Measurements from ENCODE around the gene CCM2.

Gene CCM2

DNA sequence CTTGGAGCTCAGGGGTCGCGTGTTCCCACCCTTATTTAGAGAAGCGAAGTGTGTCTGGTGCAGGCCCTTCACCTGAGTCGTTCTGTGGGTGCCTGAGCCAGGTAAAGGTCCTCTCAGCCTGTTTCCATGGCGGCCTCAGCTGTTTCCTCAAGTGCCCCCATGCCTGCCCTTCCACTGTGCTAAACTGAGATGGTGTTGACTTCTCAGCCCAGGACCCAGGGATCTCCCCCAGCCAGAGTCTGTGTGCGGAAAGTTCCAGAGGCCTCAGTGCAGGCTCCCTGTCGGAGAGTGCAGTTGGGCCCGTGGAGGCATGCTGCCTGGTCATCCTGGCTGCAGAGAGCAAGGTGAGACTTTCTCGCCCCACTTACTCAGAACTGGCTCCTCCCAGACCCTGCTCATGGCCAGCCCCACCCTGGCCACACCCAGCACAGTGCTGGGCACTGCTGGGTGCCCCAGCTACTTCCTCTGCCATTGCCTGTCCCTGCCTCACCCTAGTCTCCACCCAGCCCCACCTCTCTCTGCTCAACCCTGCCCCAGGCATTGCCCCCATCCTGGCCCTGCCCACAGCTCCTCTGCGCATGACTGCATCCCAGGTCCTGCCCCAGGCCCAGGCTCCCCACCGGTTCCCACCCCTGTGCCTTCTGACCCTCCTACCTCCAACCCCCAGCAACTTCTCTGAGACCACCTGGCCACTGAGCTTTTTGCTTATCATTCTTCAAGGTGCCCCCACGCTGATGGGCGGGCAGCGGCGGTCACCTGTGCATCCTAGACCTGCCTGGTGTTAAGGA is 68.4 kb downstream of the CCM2 start:
- DNase-seq (ENCODE audit: low spot score), result peak; percentile 27

DNA sequence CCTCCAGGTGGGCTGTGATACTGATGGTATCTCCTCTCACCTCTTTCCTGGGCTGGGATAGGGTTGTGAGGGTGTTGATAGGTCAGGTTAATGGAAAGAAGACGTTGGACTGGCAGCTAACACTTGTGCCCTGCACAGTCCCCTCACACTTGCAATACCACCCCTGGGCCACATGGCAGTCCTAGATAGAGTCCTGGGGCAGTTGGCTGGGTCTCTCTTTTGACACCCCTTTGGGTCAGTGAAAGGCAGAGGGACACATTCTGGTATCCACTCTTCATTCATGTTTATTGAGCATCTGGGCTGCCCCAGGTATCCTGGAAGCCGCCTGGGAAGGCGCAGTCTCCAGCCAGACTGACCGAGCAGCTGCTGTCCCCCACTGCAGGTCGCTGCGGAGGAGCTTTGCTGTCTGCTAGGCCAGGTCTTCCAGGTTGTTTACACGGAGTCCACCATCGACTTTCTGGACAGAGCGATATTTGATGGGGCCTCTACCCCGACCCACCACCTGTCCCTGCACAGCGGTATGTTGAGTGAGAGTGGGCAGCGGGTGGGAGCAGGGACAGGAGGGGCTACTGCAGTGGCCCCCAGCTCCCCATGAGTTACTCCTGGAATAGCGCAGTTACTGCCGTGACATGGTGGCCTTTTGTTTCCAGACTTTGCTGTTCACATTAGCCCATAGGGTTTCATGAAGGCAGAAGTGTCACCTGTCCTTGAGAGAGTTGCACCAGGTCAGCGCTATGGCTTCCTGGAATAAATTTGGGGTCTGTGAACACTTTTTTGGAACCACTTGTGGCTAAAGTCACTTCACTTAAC is 69.6 kb downstream of the CCM2 start:
- DNase-seq (ENCODE audit: low spot score), result no peak

DNA sequence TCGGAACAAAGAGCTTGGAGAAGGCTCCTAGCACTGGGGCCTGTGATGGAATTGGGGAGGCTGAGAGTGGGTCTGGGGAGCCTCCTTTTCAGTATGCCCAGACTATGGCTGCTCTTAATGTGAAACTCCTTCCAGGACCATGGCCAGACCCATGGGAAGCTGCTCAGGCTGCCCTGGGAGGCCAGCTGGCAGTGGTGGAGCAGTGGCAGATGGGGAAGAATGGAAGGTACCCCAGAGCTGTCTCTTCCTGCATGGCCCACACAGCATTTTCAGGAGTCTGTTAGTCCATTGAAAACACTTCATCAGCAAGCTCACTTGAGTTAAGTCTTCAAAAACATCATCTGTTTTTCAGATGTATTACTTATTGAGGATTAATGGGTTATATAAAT is 70.2 kb downstream of the CCM2 start:
- no peak for DNase-seq (ENCODE audit: low spot score)

DNA sequence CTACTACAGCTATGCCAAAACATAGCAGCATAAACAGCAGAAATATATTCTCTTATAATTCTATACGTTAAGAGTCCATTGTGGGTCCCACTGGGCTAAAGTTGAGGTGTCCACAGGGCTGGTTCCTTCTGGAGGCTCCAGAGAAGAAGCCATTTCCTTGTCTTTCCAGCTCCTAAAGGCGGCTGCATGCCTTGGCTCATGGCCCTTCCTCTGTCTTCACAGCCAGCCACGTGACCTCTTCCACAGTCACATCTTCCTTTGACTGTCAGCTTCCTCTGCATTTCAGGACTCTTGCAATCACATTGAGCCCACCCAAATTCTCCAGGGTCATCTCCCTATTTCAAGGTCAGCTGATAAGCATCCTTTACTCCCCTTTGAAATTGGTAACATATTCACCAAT is 71.5 kb downstream of the CCM2 start:
- no peak for DNase-seq (ENCODE audit: low spot score)

DNA sequence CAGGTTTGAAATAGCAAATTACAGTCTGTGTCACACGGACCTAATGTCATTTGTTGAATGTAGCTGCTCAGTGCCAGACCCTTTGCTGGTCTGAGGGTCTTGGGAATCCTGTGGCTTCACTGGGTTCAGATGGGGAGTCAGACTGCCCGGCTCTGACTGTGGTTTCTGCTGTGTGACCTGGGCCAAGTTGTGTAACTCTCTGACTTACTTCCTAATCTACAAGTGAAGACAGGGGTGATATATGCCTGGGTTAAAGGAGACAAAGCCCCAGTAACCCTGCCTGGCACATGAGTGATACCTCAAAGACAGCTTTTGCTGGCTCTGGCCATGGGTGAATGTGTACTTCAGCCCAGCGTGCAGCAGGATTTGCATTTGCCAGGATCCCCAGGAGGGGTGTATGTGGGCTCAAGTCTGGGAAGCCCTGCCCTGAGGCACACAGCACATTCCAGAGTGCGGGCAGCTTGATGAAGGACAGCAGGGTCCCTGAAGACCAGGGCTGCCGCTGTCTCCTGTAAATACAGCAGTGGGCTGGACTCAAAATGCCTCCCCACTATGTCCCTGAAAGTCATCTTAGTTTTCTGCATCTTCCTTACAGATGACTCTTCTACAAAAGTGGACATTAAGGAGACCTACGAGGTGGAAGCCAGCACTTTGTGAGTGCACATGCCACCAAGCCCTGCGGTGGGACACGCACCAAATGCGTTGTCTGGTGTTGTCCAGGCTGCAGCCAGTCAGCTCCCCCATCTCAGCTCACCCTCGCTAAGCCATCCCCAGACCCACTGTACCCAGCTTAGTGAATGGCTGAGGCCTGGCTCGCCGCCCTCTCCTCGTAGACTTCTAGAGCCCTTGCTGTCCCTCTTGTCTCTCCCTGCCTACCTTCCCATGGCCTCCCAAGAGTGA is 72.4 kb downstream of the CCM2 start:
- no peak for DNase-seq (ENCODE audit: low spot score)

DNA sequence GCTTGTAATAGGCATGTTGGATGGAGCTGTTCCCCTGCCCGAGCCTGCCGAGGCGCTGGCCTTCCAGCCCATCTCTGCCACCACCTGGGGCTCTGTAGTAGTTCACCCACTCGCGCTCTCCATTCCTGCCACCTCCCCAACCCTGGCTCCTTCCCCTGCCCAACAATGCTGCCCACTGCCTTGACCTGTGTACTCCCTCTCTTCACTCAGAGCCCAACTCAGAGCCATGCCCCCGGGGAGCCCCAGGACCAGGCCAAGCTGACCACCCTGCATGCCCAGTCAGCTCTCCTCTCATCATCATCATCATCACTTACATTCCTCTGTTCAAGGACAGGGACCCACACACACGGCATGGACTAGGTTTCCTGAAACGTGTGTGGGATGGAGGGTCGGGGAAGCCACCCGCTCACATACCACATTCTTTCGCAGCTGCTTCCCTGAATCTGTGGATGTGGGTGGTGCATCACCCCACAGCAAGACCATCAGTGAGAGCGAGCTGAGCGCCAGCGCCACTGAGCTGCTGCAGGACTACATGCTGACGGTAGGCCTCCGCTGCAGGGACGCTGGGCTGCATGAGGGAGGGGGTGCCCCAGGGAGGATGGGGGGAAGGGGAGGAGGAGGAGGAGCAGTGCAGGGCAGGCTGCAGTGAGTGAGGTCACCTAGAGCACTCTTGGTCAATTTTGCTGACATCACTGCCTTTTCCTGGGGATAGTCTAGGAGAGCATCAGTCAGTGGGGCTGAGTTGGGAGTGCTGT is 73.2 kb downstream of the CCM2 start:
- DNase-seq (ENCODE audit: low spot score), result no peak

DNA sequence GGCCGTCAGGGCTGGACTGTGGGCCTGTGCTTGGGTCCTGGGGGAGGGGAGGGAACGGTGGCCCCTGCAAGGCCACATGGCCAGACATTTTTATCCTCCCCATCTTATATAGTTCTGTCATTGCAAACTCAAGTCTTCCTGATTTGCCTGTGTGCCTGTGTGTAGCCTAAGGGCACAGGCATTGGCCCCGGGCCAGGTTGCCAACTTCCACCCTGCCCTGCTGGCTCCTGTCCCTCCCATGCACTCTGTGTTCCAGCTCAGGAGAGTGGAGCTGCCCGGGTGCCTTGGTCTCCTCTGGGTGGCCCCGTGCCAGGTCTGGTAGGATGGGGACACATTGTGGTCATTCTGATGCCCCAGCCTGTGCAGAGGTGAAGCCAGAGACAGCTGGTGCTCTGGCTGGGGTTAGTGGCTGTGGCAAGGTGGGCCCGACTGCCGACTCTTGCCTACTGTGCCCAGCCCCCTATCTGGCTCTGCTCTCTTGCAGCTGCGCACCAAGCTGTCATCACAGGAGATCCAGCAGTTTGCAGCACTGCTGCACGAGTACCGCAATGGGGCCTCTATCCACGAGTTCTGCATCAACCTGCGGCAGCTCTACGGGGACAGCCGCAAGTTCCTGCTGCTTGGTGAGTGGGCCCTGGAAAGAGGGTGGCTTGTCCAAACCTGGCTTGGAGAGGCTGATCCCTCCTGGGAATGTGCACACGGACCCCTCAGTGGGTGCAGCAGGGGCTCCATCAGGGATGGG is 74.0 kb downstream of the CCM2 start:
- DNase-seq (ENCODE audit: low spot score), result no peak

DNA sequence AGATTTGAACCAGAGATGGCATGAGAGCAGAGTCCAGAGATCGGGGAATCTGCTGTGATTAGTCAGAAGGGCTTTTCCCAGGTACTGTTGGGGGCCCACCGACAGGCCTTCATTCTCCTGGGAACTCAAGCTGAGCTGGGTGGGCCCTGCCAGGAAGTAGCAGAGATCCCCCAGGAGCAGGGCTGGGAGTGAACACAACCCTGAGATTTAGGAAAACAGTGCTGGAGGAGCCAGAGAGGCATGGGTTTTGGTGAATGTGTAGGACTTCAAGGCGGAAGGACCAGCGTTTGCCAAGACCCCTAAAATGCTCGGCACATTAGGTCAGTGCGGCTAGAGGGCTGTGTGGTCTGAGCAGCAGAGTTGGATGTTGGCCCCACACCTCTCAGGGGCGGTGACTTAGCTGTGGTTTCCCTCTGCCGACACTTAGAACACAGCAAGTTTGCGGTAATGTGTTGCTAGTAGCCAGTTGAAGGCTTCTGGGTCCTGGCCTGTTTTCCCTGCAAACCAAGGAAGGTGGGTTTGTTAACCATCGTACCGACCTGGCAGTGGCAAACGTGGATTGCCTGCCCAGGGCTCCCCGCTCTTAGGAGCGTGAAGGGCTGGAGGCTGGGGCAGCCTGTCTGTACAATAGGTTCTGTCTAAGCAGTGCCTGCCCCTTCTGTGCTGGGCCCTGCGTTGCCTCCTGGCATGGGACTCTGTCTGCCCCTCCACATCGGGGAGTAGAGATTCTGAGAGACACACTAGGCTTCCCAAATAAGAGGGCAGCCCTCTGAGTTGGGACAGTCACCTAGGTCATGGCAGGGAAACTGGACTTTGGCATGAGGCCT is 74.7 kb downstream of the CCM2 start:
- no peak for DNase-seq (ENCODE audit: low spot score)

DNA sequence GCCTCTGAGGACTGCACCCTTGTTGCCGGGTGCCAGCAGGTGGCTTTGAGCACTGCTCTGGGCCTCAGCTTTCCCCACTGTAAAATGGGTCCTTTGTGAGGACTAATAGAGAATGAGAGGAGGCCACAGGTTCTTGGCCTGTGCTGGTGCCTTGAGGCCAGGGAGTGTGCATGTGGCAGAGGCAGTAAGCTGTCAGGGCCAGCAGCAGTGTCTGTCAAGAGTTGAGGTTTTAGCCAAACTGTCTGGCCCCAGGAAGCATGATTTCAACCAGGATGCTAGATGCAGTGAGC is 75.3 kb downstream of the CCM2 start:
- DNase-seq (ENCODE audit: low spot score), result no peak

DNA sequence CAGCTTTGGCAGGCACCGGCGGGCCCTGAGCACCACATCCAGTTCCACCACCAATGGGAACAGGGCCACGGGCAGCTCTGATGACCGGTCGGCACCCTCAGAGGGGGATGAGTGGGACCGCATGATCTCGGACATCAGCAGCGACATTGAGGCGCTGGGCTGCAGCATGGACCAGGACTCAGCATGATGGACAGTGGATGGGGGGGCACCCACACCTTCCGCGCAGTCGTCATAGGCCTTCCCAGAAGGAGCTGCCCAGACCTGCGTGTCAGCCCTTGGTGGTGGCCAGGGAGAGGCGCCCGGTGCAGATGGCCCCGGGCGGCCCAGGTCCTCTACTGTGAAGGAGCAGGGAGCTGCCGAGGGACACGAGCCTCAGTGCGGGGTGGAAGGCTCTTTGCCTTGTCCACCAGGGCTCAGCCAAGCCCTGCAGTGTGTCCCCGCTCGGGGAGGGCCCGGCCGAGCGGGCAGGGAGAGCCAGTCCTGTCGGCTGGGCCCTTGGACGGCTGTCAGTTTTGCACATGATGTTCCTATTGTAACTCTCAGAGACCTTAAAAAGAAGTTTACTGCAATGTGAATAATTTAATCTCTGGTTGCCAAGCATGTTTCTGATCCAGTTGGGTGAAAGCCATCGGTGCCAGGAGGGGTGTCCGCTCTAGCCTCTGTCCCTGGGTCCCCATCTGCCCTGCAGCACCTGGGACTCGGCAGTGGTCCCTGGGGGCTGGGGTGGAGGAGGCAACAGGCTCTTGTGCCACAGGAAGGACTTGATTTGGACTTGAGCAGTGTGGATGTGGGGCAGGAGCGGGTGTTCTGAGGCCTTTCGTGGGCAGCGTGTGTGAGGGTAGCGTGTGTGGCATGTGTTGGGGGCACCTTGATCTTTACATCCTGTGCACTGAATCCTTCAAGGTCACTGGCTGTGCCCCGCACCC is 76.1 kb downstream of the CCM2 start:
- no peak for DNase-seq (ENCODE audit: low spot score)

DNA sequence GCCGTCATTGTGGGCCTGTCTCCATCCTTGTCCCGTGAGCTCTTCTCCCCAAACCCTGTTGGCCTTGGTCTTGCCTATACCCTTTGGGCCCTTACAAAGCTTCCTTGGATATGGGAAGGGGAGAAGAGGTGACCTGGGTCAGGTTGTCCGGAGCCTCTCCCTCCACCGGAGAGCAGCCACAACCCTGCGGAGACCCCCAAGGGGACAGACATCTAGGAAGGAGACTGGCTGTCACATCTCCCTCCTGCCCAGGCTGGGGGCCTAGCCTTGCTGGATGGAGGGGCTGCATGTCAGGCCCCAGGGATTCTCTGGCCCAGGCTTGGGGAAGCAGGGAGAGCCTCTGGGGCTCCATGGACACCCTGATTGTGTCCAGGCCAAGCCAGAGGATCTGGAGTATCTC is 76.9 kb downstream of the CCM2 start:
- no peak for DNase-seq (ENCODE audit: low spot score)

DNA sequence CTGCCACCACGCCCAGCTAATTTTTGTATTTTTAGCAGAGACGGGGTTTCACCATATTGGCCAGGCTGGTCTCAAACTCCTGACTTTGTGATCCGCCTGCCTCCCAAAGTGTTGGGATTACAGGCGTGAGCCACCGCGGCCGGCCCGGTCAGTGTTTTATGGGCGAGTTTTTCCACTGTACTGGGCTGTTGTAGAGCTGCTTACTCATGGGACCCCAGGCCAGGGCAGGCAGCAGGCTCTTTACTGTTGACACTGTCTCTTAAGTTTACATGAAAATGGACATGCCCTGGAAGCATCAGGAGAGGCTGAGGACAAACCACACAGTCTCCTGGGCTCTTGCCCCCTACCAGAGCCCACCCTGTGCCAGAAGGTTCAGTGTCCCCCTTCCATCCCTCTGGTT is 77.6 kb downstream of the CCM2 start:
- DNase-seq (ENCODE audit: low spot score), result no peak

DNA sequence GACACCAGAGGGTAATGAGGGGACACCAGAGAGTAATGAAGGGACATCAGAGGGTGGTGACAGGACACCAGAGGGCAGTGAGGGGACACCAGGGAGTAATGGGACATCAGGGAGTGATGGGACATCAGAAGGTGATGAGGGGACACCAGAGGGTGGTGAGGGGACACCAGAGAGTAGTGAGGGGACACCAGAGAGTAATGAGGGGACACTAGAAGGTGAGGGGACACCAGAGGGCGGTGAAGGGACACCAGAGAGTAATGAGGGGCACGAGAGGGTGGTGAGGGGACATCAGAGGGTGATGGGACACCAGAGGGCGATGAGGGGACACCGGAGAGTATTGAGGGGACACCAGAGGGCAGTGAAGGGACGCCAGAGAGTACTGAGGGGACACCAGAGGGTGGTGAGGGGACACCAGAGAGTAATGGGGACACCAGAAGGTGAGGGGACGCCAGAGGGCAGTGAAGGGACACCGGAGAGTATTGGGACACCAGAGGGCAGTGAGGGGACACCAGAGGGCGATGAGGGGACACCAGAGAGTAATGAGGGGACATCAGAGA is 78.2 kb downstream of the CCM2 start:
- DNase-seq (ENCODE audit: low spot score), result no peak

DNA sequence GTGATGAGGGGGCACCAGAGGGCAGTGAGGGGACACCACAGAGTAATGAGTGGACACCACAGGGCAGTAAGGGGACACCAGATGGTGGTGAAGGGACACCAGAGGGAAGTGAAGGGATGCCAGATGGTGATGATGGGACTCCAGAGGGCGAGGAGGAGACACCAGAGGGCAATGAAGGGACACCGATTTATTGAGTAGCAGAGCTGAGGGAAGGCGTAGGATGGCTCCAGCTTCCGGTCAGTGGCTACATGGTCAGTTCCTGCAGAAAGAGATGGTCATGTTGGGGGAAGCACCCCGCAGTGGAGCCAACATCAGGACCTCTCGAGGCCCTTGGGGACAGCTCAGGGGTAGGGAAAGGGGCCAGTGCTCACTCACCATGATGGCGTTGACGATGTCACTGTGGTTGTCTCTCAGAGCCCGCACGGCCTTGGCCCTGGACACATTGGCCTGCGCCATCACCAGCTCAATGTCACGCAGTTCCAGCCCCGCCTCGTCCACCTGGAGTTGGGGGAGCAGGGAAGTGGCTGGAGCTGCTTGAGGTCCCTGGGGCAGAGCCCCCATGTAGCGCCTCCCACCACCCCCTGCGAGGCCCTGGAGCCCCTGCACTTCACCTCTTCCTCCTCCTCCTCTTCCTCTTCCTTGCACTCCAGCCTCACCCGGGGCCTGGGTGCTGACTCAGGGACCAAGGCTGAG is 80.4 kb downstream of the CCM2 start:
- no peak for DNase-seq (ENCODE audit: low spot score)

DNA sequence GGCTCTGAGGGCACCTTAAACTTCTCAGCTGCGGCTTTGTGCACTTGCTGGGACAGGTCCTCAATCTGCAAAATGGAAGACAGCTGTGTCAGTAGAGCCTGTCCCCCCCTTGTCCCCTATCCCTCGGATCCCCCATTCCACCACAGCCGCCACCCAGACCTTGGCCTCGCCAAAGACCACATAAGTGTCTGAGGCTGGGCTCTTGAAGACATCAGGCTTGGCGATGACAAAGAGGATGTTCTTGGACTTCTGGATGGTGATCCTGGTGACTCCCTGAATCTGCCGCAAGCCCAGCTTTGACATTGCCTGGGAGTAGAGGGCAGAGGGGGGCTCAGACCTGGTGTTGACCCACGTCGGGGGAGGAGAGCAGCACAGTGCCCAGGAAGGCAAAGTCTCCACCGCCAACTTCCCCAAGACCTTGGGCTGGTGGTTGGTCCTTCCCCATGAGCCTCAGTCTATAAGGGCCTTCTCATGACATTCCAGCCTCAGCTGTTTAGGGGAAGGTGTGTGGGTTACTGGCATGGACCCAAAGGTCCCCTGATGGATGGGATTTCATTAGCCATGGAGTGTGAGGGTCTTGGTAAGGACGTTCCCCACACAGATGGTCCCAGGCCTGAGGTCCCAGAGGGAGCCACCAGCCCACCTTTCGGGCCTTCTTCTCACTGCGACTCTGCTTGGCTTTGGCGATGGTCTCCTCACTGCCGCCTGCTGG is 81.1 kb downstream of the CCM2 start:
- no peak for DNase-seq (ENCODE audit: low spot score)

DNA sequence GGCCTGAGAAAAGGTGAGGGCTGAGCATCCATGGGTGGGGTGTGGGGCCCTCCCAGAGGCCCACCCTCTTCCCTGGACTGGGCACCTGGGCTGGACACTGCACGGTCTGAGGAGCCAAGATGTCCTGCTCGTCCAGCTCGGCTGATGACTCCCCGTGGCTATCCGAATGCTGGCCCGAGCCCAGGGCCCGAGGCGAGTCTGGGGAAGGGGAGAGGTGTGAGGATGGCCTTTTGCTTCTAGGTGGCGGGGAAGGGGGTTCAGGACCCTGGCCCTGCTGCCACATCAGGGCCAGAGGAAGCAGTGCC is 81.6 kb downstream of the CCM2 start:
- DNase-seq (ENCODE audit: low spot score), result no peak

DNA sequence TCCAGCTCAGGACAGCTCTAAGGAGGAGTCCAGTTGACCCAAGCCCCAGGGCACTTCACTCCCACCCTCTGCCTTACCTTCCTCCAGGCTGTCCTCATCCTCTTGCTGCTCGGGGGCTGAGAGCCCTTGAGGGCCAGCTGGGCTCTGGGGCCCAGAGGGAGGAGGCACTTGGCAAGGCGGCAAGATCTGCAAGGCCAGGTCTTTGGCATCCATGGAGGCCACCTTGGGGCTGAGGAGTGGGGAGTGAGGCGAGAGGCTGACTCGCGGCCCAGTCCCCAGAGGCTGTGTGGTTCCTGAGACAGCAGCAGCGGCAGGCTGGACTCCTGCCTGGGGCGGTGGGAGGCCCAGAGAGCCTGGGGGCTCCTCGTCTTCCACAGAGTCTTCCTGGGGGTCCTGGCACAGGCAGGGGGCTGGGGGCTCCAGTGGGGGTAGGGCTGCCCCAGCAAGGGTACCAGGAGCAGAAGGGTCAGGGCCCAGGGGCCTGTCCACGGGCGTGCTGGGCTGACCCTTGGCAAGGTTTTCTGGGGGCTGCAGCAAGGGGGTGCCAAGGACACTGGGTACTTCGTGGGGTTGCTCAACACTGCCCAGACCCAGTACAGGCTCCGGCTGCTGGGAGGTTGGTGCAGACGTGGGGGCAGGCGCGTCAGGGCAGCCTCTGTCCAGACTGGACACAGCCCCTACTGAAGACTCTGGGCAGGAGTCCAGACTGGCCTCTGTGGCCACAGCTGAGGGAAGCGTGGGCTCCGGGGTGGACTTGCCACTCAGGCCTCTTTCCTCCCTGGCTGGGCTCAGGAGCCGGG is 82.2 kb downstream of the CCM2 start:
- no peak for DNase-seq (ENCODE audit: low spot score)
